Nucleus accumbens (tissue), 56 donors: ENCODE results near the gene PRICKLE4.

ENCODE experiments used
- DNase-seq, 56 donors: peaks; one replicate each; lab custom pipeline; 2025; lab: John Stamatoyannopoulos, UW

PRICKLE4 gene

DNA sequence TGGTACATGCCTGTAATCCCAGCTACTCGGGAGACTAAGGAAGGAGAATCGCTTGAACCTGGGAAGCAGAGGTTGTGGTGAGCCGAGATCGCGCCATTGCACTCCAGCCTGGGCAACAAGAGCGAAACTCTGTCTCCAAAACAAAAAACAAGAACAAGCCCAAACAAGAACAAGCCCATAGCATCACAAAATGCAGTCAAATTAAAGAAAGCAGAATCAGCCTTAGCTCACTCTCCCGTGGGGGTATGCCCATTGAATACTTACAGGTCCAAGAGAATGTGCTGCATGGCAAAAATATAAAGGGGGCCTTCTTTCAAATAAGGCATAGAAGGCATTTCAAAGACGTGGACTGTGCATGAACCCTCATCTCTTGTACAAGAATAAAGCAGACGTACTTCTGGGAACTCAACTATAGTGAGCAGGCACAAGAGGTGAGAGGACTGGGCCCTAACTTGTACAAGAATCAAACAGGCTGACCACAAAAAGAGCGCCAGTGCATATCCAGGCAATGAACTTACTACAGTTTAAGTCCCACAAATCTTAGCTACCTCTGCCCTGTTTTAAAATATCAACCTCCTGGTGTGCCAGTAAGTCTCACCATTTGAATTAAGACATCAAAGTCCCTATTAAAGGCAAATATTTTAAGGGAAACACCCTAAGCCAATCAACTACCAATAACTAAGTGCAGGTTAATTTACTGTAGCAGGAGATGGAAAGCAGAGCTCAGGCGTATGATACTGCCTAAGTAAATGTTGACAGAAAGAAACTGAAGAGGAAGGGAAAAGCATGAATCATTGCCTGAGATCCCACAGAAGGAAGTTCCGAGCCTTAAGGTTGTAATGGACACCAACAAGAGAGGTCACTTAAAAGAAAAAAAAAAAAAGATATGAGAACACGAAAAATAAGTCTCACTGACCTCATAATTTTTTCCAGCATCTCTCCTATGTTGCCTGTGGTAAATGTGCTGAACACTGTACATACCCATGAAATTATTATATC, 44.3 kb downstream of the PRICKLE4 start:
- DNase-seq: no peak

GRCh38 chr6:41826343-41827022, 45.9 kb downstream of the PRICKLE4 start:
- no peak for DNase-seq

DNA sequence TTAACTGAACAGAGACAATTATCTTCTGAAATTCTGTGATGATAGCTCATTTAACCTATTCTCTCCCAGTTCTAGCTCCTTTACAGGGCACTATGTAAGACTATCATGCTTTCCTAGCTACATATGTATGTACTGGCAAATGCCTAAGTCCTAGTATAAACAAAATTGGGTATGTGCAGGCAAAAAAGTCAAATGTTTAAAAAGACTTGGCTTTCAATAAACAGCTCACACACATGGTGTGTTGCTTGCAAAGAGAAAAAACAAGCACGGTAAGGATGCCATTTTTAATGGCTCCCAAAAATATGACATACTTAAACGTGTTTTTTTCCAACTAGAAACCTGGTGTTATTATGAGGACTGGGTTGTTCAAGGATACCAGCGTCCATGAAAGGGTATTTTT, 51.7 kb downstream of the PRICKLE4 start:
- no peak for DNase-seq

DNA sequence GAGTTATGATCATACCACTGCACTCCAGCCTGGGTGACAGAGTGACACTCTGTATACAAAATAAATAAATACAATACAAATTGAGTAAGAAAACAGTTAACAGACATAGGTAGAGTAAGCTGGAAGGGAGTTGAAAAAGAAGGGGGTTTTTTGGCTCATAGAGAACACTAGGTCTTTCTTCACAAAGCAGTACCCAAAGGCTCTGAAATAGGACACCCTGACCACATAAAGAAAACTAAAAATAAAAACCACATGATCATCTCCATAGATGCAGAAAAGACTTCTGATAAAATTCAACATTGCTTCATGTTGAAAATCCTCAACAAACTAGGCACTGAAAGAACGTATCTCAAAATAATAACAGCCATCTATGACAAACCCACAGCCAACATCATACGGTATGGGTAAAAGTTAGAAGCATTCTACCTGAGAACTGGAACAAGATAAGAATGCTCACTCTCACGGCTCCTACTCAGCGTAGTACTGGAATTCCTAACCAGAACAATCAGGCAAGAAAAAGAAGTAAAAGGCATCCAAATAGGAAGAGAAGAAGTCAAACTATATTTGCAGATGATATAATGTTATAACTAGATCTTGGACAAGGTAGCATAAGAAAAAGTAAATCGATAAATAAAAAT, 55.6 kb downstream of the PRICKLE4 start:
- DNase-seq: no peak

DNA sequence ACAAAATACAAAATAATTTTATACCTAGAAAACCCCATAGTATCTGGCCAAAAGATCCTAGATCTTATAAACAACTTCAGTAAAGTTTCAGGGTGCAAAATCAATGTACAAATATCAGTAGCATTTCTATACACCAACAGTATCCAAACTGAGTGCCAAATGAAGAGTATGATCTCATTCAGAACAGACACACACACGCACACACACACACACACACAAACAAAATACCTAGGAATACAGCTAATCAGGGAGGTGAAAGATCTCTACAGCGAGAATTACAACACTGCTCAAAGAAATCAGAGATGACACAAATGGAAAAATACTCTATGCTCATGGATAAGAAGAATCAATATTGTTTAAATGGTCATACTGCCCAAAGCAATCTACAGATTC, 56.1 kb downstream of the PRICKLE4 start:
- no peak for DNase-seq
